ENCODE measurements around the gene F13B.

DNA sequence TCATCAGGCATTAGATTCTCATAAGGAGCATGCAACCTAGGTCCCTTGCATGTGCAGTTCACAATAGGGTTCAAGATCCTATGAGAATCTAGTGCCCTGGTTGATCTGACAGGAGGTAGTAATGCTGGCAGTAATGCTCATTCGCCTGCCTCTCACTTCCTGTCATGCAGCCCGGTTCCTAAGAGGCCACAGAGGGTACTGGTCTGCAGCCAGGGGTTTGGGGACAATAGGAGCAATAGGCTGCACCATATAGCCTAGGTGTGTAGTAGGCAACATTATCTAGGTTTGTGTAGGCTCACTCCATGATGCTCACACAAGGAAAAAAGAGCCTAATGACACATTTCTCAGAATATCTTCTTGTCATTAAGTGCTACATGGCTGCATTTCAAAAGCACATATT lies 63.9 kb downstream of the F13B start:
- TF ChIP-seq ZNF10 (tag by site-specific recombination; IDR thresholded peaks at IDR 0.05) (no peak), ZNF621 (tag by site-specific recombination; IDR thresholded peaks at IDR 0.05) (no peak), ZNF629 (tag by site-specific recombination; IDR thresholded peaks at IDR 0.05) (no peak)
- TF ChIP-seq, protein P1, sequence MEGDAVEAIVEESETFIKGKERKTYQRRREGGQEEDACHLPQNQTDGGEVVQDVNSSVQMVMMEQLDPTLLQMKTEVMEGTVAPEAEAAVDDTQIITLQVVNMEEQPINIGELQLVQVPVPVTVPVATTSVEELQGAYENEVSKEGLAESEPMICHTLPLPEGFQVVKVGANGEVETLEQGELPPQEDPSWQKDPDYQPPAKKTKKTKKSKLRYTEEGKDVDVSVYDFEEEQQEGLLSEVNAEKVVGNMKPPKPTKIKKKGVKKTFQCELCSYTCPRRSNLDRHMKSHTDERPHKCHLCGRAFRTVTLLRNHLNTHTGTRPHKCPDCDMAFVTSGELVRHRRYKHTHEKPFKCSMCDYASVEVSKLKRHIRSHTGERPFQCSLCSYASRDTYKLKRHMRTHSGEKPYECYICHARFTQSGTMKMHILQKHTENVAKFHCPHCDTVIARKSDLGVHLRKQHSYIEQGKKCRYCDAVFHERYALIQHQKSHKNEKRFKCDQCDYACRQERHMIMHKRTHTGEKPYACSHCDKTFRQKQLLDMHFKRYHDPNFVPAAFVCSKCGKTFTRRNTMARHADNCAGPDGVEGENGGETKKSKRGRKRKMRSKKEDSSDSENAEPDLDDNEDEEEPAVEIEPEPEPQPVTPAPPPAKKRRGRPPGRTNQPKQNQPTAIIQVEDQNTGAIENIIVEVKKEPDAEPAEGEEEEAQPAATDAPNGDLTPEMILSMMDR (tag by site-specific recombination; IDR thresholded peaks at IDR 0.05) = no peak
- TF ChIP-seq, protein P2, sequence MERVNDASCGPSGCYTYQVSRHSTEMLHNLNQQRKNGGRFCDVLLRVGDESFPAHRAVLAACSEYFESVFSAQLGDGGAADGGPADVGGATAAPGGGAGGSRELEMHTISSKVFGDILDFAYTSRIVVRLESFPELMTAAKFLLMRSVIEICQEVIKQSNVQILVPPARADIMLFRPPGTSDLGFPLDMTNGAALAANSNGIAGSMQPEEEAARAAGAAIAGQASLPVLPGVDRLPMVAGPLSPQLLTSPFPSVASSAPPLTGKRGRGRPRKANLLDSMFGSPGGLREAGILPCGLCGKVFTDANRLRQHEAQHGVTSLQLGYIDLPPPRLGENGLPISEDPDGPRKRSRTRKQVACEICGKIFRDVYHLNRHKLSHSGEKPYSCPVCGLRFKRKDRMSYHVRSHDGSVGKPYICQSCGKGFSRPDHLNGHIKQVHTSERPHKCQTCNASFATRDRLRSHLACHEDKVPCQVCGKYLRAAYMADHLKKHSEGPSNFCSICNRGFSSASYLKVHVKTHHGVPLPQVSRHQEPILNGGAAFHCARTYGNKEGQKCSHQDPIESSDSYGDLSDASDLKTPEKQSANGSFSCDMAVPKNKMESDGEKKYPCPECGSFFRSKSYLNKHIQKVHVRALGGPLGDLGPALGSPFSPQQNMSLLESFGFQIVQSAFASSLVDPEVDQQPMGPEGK (tag by site-specific recombination; IDR thresholded peaks at IDR 0.05) = no peak

Measured in HEK293 (cell line).